ENCODE results near the gene SPATA46.

Gene SPATA46

DNA sequence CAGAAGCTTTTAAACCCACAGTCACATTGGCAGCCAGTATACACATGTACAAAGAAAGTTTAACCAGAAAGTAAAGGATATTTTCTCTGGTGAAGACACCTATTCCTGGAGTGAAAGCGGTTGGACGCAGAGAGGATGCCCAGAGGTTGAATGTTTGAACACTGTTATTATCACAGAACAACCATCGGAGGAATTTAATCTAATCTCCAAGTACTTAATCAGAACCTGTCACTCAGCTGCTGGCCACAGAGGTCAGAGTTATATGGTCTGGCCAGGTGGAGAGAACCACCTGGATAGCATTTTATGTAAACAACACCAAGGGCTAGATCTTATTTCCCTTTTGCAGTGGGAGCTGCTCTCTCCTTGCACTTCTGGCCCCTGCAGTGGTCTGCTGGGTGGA is 29.4 kb downstream of the SPATA46 start:
- TF ChIP-seq, protein P1, sequence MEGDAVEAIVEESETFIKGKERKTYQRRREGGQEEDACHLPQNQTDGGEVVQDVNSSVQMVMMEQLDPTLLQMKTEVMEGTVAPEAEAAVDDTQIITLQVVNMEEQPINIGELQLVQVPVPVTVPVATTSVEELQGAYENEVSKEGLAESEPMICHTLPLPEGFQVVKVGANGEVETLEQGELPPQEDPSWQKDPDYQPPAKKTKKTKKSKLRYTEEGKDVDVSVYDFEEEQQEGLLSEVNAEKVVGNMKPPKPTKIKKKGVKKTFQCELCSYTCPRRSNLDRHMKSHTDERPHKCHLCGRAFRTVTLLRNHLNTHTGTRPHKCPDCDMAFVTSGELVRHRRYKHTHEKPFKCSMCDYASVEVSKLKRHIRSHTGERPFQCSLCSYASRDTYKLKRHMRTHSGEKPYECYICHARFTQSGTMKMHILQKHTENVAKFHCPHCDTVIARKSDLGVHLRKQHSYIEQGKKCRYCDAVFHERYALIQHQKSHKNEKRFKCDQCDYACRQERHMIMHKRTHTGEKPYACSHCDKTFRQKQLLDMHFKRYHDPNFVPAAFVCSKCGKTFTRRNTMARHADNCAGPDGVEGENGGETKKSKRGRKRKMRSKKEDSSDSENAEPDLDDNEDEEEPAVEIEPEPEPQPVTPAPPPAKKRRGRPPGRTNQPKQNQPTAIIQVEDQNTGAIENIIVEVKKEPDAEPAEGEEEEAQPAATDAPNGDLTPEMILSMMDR (IDR thresholded peaks at IDR 0.05; ENCODE audit: control insufficient read depth, extremely low read depth, insufficient read depth), result no peak
- no peak for DNase-seq (ENCODE audit: low read depth)
- no peak overlapping the region for H3K4me3 ChIP-seq (ENCODE audit: low read depth, low read length)

DNA sequence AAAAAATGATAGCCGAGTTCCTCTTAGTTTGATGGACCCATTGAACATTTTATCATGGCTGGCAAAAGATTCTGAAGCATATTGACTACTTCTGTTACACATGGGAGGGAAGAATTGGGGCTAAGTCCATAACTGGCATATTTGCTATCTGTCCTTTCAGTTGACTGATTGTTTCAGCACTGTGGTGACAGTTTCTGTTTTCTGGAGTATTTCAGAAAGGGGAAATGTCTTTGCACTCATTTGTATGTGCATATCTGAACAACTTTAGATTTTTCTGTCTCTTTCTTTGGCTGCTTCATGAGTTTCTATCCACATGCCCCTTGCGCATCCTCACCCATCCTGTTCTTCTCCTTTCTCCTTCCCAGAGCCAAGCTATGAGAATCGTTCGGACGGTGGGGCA is 33.2 kb downstream of the SPATA46 start:
- TF ChIP-seq, protein P1 (IDR thresholded peaks at IDR 0.05; ENCODE audit: control insufficient read depth, extremely low read depth, insufficient read depth), result no peak
- no peak for DNase-seq (ENCODE audit: low read depth)
- no peak overlapping the region for H3K4me3 ChIP-seq (ENCODE audit: low read depth, low read length)

DNA sequence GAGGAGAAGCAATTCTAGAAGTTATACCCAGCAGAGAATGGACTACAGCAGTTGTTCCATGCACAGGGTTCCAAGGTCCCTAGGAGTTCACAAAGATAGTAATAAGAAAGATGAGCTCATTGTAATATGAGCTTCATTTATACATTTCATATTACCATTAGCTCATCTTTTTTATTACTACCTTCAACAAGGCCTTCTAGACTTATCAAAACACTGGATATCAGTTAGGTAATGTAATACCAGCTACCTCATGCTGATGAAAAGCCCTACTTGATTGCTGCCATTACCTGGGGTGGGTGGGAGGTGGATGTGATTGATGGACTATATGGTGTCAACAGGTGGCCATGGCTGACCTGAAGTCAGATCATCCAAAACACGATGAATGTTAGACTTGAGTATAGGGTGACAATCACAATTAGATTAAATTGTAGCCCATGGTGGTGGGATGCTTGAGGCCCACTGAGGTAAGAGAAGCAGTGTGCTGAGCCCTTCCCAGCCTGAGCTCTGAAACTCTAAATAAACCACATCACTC is 34.1 kb downstream of the SPATA46 start:
- TF ChIP-seq, protein P1 (IDR thresholded peaks at IDR 0.05; ENCODE audit: control insufficient read depth, extremely low read depth, insufficient read depth), result no peak
- no peak overlapping the region for H3K4me3 ChIP-seq (ENCODE audit: low read depth, low read length)
- DNase-seq (ENCODE audit: low read depth), result no peak

DNA sequence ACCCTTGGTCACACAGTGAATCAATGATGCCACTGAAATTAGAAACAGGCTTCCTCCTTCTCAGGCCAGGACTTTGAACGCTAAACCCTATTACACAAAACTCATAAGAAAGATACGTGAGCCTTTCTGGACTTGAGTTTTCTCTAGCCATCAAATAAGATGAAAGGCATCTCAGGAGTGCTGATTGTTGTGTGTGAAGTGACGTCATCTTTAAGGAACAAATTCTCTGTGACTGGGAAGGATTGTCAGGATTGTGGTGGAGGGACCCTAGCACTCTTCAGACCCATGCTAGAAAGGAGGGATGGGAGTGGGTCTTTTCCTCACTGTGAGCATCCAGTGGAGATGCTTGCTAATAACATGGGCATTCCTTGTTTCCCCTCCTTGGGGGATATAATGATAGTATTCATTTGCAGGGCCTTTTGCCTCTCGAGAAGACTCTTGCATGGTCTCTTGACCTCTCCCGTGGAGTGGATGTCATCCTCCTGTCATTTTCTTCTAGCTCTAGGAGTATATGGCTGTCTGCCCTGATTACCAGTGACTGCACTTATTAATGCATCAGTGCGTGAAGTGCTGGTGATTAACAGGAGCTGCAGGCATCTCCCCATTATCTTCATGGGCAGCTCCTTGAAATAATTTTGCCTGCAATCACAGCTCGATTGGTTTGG is 39.9 kb downstream of the SPATA46 start:
- no peak for DNase-seq (ENCODE audit: low read depth)
- no peak overlapping the region for H3K4me3 ChIP-seq (ENCODE audit: low read depth, low read length)
- TF ChIP-seq, protein P1 (IDR thresholded peaks at IDR 0.05; ENCODE audit: control insufficient read depth, extremely low read depth, insufficient read depth), result no peak

DNA sequence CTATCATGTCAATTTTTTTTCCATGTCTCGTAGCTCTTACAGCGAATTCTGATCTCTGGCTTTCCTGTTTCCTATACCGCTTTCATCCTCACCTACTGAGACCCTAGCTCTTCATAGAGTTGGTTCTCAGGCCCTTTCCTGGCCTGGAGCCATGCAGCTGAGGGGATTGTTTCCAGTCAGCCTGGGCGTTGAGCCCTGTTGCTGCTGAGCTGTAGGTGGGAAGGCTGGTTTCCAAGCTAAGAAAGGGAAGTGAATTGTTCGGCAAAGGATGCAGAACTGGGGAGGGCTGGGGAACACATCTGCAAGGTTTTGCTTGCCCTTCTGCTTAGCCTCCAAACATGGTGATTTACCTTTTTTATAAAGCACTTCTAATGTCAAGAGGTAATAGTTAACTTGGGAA is 41.5 kb downstream of the SPATA46 start:
- DNase-seq (ENCODE audit: low read depth), result no peak
- H3K4me3 ChIP-seq (ENCODE audit: low read depth, low read length), result no peak overlapping the region
- TF ChIP-seq, protein P1 (IDR thresholded peaks at IDR 0.05; ENCODE audit: control insufficient read depth, extremely low read depth, insufficient read depth), result no peak

DNA sequence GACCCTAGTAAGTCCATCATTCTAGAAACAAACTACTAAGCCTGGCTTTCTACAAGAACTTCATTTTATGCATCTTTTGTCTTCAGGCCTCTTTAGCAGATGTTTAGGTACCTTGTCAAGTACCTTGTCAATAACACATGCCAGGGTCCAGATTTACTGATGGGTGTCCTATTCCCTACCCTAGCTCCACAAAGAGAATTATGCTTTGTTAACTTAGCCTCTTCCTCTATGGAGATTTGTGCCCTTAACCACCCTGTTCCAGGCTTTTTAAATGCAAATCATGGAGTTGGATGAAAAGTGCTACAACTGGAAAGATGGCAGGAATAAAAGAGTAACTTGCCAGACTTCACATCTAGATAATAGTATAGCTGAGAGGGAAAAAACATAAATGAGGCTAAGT is 42.7 kb downstream of the SPATA46 start:
- DNase-seq (ENCODE audit: low read depth), result no peak
- TF ChIP-seq, protein P1 (IDR thresholded peaks at IDR 0.05; ENCODE audit: control insufficient read depth, extremely low read depth, insufficient read depth), result no peak
- H3K4me3 ChIP-seq (ENCODE audit: low read depth, low read length), result no peak overlapping the region

DNA sequence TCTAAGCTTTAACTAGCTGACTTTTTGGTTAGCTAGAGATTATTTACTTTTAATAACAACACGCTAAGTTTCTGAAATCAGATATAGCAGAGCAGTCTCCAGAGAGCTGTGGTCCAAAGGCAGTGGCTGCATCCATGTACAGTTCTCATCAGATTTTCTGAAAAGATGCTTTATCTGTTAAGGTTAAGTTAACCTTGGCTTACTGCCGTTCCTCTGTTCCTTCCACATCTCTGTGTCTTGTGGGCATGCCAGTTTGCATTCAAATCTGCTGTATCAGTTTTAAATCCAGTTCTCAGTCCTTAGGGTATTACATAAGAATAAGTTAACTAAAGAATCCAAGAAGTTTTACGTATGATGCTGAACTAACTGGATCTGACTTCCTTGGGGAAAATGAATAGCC is 46.8 kb downstream of the SPATA46 start:
- H3K4me3 ChIP-seq (ENCODE audit: low read depth, low read length), result no peak overlapping the region
- DNase-seq (ENCODE audit: low read depth), result no peak
- TF ChIP-seq, protein P1 (IDR thresholded peaks at IDR 0.05; ENCODE audit: control insufficient read depth, extremely low read depth, insufficient read depth), result no peak

Data from LNCaP clone FGC (cell line).